Measurements from ENCODE around the gene ZFYVE19.

DNA sequence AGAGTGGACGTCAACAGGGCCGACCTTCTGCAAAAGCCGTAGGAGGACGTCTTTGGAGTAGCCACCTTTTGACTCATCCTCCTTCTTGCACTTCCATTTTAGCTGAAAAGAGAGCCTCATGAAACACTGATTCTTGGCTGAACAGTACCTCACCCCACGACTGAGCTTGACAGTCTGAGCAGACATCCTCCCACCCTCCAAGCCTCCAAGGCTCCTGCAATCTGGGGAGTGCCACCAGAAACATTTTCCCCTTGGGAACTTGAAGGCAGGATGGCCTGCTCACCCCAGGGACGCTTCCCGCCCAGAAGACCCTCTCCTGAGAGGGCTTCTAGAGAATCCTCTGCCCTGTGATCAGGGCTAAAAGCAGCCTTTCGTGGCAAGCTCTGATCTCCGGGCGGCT lies 31.9 kb upstream of the ZFYVE19 start:
- TF ChIP-seq NFIC (IDR thresholded peaks at IDR 0.05) = no peak
- no peak for TF ChIP-seq EGR1 (IDR thresholded peaks at IDR 0.05)
- TF ChIP-seq, protein P1, sequence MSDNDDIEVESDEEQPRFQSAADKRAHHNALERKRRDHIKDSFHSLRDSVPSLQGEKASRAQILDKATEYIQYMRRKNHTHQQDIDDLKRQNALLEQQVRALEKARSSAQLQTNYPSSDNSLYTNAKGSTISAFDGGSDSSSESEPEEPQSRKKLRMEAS (IDR thresholded peaks at IDR 0.05) = no peak
- TF ChIP-seq, protein P2, sequence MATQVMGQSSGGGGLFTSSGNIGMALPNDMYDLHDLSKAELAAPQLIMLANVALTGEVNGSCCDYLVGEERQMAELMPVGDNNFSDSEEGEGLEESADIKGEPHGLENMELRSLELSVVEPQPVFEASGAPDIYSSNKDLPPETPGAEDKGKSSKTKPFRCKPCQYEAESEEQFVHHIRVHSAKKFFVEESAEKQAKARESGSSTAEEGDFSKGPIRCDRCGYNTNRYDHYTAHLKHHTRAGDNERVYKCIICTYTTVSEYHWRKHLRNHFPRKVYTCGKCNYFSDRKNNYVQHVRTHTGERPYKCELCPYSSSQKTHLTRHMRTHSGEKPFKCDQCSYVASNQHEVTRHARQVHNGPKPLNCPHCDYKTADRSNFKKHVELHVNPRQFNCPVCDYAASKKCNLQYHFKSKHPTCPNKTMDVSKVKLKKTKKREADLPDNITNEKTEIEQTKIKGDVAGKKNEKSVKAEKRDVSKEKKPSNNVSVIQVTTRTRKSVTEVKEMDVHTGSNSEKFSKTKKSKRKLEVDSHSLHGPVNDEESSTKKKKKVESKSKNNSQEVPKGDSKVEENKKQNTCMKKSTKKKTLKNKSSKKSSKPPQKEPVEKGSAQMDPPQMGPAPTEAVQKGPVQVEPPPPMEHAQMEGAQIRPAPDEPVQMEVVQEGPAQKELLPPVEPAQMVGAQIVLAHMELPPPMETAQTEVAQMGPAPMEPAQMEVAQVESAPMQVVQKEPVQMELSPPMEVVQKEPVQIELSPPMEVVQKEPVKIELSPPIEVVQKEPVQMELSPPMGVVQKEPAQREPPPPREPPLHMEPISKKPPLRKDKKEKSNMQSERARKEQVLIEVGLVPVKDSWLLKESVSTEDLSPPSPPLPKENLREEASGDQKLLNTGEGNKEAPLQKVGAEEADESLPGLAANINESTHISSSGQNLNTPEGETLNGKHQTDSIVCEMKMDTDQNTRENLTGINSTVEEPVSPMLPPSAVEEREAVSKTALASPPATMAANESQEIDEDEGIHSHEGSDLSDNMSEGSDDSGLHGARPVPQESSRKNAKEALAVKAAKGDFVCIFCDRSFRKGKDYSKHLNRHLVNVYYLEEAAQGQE (IDR thresholded peaks at IDR 0.05; ENCODE audit: low read depth) = no peak
- TF ChIP-seq RAD21 (IDR thresholded peaks at IDR 0.05; ENCODE audit: low read depth) = no peak
- no peak for TF ChIP-seq TAF1 (IDR thresholded peaks at IDR 0.05; ENCODE audit: low read depth)
- no peak for TF ChIP-seq TEAD4 (IDR thresholded peaks at IDR 0.05)
- no peak for TF ChIP-seq TCF12 (IDR thresholded peaks at IDR 0.05; ENCODE audit: low read depth)
- TF ChIP-seq YY1 (IDR thresholded peaks at IDR 0.05; ENCODE audit: low read depth) = no peak
- TF ChIP-seq, protein P3, sequence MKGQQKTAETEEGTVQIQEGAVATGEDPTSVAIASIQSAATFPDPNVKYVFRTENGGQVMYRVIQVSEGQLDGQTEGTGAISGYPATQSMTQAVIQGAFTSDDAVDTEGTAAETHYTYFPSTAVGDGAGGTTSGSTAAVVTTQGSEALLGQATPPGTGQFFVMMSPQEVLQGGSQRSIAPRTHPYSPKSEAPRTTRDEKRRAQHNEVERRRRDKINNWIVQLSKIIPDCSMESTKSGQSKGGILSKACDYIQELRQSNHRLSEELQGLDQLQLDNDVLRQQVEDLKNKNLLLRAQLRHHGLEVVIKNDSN (IDR thresholded peaks at IDR 0.05) = no peak
- no peak for TF ChIP-seq FOXM1 (IDR thresholded peaks at IDR 0.05; ENCODE audit: borderline replicate concordance, low read depth)

Data from Ishikawa (cell line).